ENCODE data around the gene MICAL3. TPM values are rescaled to one million over a fixed set of nuclear protein-coding genes. Genes with fewer than 3 reads are reported as not detected.

The MICAL3 gene
- polyA plus RNA-seq, 1 donor from 2014 or later = 28.1 TPM

DNA sequence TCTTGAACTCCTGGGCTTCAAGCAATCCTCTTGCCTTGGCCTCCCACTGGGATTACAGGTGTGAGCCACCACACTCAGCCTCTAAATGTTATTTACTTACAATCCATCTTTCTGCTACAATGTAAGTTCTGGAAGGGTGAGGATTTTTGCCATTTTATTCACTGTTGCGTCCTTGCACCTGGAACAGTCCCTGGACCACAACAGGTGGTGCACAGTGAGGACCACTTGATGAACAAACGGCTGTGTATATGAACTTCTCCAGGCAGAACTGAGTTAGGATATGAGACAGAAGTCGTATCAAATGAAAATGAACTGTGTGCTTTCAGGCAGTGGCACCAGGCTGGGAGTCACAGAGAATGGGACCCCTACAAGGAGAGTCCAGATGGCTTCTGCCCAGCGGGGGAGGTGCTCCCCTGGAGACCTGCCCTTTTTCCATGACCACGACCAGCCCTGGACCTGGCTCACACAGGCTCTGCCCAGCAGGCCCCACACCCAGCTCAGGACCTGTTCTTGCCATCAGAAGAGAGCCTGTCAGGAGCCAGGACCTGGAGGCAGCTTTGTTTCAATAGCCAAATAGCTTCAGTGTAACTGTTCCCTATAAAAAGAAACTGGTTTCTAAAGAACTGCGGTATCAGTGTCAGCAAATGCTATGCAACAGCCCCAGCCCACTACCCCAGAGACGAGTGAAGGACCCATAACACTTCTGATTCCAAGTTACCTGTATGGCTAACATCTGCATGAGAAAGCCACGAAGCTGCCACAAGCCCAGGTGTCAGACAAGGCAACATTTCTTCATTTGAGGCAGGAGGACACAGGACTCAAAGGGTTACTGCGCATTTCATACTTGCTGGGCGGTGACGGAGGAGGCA lies 104.9 kb downstream of the MICAL3 start:
- no peaks in the 10 kb centered on the region for H3K27me3 ChIP-seq (ENCODE audit: insufficient read depth, low read depth, low read length)
- H3K9me3 ChIP-seq (ENCODE audit: low read length) = no peaks in the 10 kb centered on the region
- H3K4me3 ChIP-seq (ENCODE audit: low read length) = no peak overlapping the region
- TF ChIP-seq MXI1 (conservative IDR thresholded peaks at IDR 0.05; ENCODE audit: poor library complexity, severe bottlenecking) = no peak
- no peak for TF ChIP-seq TAF1 (IDR thresholded peaks at IDR 0.05; ENCODE audit: low read depth)
- TF ChIP-seq EP300 (conservative IDR thresholded peaks at IDR 0.05; ENCODE audit: poor library complexity, severe bottlenecking) = no peak
- TF ChIP-seq, protein P1, sequence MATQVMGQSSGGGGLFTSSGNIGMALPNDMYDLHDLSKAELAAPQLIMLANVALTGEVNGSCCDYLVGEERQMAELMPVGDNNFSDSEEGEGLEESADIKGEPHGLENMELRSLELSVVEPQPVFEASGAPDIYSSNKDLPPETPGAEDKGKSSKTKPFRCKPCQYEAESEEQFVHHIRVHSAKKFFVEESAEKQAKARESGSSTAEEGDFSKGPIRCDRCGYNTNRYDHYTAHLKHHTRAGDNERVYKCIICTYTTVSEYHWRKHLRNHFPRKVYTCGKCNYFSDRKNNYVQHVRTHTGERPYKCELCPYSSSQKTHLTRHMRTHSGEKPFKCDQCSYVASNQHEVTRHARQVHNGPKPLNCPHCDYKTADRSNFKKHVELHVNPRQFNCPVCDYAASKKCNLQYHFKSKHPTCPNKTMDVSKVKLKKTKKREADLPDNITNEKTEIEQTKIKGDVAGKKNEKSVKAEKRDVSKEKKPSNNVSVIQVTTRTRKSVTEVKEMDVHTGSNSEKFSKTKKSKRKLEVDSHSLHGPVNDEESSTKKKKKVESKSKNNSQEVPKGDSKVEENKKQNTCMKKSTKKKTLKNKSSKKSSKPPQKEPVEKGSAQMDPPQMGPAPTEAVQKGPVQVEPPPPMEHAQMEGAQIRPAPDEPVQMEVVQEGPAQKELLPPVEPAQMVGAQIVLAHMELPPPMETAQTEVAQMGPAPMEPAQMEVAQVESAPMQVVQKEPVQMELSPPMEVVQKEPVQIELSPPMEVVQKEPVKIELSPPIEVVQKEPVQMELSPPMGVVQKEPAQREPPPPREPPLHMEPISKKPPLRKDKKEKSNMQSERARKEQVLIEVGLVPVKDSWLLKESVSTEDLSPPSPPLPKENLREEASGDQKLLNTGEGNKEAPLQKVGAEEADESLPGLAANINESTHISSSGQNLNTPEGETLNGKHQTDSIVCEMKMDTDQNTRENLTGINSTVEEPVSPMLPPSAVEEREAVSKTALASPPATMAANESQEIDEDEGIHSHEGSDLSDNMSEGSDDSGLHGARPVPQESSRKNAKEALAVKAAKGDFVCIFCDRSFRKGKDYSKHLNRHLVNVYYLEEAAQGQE (IDR thresholded peaks at IDR 0.05; ENCODE audit: borderline replicate concordance) = no peak
- no peak for TF ChIP-seq EZH2 (IDR thresholded peaks at IDR 0.05; ENCODE audit: borderline replicate concordance, insufficient read depth, low read length, poor library complexity, severe bottlenecking)
- no peak for TF ChIP-seq RAD21 (conservative IDR thresholded peaks at IDR 0.05)
- TF ChIP-seq, protein P2, sequence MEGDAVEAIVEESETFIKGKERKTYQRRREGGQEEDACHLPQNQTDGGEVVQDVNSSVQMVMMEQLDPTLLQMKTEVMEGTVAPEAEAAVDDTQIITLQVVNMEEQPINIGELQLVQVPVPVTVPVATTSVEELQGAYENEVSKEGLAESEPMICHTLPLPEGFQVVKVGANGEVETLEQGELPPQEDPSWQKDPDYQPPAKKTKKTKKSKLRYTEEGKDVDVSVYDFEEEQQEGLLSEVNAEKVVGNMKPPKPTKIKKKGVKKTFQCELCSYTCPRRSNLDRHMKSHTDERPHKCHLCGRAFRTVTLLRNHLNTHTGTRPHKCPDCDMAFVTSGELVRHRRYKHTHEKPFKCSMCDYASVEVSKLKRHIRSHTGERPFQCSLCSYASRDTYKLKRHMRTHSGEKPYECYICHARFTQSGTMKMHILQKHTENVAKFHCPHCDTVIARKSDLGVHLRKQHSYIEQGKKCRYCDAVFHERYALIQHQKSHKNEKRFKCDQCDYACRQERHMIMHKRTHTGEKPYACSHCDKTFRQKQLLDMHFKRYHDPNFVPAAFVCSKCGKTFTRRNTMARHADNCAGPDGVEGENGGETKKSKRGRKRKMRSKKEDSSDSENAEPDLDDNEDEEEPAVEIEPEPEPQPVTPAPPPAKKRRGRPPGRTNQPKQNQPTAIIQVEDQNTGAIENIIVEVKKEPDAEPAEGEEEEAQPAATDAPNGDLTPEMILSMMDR (IDR thresholded peaks at IDR 0.05; ENCODE audit: poor library complexity, severe bottlenecking) = no peak
- TF ChIP-seq POLR2AphosphoS5 (IDR thresholded peaks at IDR 0.05) = no peak
- TF ChIP-seq SMC3 (conservative IDR thresholded peaks at IDR 0.05; ENCODE audit: poor library complexity) = no peak
- H3K27ac ChIP-seq (ENCODE audit: low read length) = no peak overlapping the region
- H4K20me1 ChIP-seq (ENCODE audit: insufficient read depth) = peaks cover 3% of the 10 kb centered on the region
- no peak overlapping the region for H3K4me2 ChIP-seq (ENCODE audit: low read length)
- no peak overlapping the region for H2AFZ ChIP-seq (ENCODE audit: low read depth, low read length)
- no peaks in the 10 kb centered on the region for H3K9me2 ChIP-seq (ENCODE audit: insufficient read depth, low read length)
- H3K9ac ChIP-seq (ENCODE audit: low read length) = no peak overlapping the region
- H3K79me2 ChIP-seq (replicated peaks; ENCODE audit: insufficient read depth, low read length) = peaks cover 3% of the 10 kb centered on the region
- no peaks in the 10 kb centered on the region for H3K36me3 ChIP-seq (ENCODE audit: insufficient read depth, low read length)
- no peaks in the 10 kb centered on the region for H3F3A ChIP-seq (ENCODE audit: insufficient read depth, low read length, poor library complexity, severe bottlenecking)

DNA sequence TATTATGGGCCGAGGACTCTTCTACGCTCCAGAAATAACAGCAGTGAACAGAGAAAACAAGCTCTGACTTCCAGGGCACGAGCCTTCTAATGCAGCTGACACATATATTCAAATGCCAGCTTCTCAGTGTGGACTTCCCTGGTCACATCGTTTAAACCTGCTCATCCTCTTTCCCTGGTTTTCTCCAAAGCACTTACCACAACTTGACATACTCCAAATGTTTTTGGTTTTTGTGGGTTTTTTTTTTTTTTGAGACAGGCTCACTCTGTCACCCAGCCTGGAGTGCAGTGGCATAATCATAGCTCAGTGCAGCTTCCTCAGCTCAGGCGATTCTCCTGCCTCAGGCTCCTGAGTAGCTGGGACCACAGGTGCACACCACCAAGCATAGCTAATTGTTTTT lies 105.5 kb downstream of the MICAL3 start:
- peaks cover 3% of the 10 kb centered on the region for H4K20me1 ChIP-seq (ENCODE audit: insufficient read depth)
- no peaks in the 10 kb centered on the region for H3K27me3 ChIP-seq (ENCODE audit: insufficient read depth, low read depth, low read length)
- no peaks in the 10 kb centered on the region for H3K9me2 ChIP-seq (ENCODE audit: insufficient read depth, low read length)
- no peak for TF ChIP-seq EP300 (conservative IDR thresholded peaks at IDR 0.05; ENCODE audit: poor library complexity, severe bottlenecking)
- TF ChIP-seq MXI1 (conservative IDR thresholded peaks at IDR 0.05; ENCODE audit: poor library complexity, severe bottlenecking) = no peak
- no peak overlapping the region for H3K9ac ChIP-seq (ENCODE audit: low read length)
- H3K9me3 ChIP-seq (ENCODE audit: low read length) = no peaks in the 10 kb centered on the region
- no peak overlapping the region for H3K4me2 ChIP-seq (ENCODE audit: low read length)
- no peaks in the 10 kb centered on the region for H3F3A ChIP-seq (ENCODE audit: insufficient read depth, low read length, poor library complexity, severe bottlenecking)
- H2AFZ ChIP-seq (ENCODE audit: low read depth, low read length) = no peak overlapping the region
- no peak overlapping the region for H3K4me3 ChIP-seq (ENCODE audit: low read length)
- H3K79me2 ChIP-seq (replicated peaks; ENCODE audit: insufficient read depth, low read length) = peaks cover 3% of the 10 kb centered on the region
- H3K27ac ChIP-seq (ENCODE audit: low read length) = no peak overlapping the region
- no peaks in the 10 kb centered on the region for H3K36me3 ChIP-seq (ENCODE audit: insufficient read depth, low read length)

Measured in neural cell (in vitro differentiated cells).